Retinal pigment epithelial cell (primary cell): ENCODE measurements around the gene PTBP3.

ENCODE experiments used
- DNase-seq: peaks from one replicate; pipeline ENCODE4 v3.0.0-alpha.2; 2010; ENCODE audit warnings: low read depth
- H3K4me3 ChIP-seq: 2 replicates; pipeline ENCODE4 v1.5.1; 2011; ENCODE audit warnings: mild to moderate bottlenecking, low read length, control low read depth, moderate library complexity
- TF ChIP-seq, protein P1 (sequence below): conservative IDR thresholded peaks from 2 replicates; pipeline ENCODE4 v1.5.1; 2011; ENCODE audit warnings: low read depth, low read length, control low read depth, inconsistent platforms

The PTBP3 gene

GRCh38 chr9:112224401-112225289, 108.8 kb downstream of the PTBP3 start:
- no peak overlapping the region for H3K4me3 ChIP-seq
- TF ChIP-seq, protein P1, sequence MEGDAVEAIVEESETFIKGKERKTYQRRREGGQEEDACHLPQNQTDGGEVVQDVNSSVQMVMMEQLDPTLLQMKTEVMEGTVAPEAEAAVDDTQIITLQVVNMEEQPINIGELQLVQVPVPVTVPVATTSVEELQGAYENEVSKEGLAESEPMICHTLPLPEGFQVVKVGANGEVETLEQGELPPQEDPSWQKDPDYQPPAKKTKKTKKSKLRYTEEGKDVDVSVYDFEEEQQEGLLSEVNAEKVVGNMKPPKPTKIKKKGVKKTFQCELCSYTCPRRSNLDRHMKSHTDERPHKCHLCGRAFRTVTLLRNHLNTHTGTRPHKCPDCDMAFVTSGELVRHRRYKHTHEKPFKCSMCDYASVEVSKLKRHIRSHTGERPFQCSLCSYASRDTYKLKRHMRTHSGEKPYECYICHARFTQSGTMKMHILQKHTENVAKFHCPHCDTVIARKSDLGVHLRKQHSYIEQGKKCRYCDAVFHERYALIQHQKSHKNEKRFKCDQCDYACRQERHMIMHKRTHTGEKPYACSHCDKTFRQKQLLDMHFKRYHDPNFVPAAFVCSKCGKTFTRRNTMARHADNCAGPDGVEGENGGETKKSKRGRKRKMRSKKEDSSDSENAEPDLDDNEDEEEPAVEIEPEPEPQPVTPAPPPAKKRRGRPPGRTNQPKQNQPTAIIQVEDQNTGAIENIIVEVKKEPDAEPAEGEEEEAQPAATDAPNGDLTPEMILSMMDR: no peak
- no peak for DNase-seq

DNA sequence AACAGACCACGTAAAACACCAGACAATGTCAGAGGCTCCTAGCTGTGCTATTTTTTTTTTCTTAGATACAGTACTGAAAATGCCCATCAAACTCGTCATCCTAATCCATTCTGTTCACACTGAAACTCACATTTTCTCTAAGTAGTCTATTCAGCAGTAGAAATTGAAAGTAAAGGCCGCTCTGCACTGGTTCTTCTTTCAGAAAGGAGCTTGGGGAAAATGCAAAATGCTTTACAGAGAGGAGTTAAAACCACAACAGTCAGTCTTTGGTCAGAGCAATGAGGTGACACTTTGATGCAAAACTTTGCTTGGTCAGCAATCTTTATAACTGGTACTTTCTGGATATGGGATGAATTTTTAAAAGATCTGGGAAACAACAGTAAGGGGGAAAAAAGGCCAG, 114.5 kb downstream of the PTBP3 start:
- no peak overlapping the region for H3K4me3 ChIP-seq
- DNase-seq: no peak

GRCh38 chr9:112212926-112213325, 120.5 kb downstream of the PTBP3 start:
- H3K4me3 ChIP-seq: no peak overlapping the region
- TF ChIP-seq, protein P1: no peak
- no peak for DNase-seq

More for the DNA sequence above, 114.5 kb downstream of the PTBP3 start:
- TF ChIP-seq, protein P1: no peak

DNA sequence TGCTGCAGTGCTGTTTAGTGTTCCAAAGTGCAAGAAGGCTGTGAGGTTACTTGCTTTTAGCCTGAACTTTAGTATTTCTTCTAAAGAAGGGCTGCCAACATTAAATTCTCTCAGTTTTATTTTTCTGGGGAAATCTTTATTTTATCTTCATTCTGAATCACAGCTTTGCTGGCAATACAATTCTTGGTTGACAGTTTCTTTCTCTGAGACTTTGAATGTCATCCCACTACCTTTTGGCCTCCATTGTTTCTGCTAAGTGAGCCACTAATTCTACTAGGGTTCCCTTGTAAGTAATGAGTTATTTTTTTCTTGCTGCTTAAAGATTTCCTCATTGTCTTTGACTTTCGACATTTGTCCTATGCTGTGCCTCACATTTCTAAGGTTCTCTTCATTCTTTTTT, 126.0 kb downstream of the PTBP3 start:
- no peak overlapping the region for H3K4me3 ChIP-seq
- TF ChIP-seq, protein P1: no peak
- DNase-seq: no peak

DNA sequence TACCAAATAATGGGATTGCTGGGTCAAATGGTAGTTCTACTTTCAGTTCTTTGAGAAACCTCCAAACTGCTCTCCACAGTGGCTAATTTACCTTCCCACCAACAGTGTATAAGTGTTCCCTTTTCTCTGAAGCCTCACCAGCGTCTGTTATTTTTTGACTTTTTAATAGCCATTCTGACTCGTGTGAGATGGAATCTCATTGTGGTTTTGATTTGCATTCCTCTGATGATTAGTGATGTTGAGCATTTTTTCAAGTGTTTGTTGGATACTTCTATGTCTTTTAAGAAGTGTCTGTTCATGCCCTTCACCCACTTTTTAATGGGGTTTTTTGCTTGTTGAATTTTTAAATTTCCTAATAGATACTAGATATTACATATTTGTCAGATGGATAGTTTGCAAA, 129.9 kb downstream of the PTBP3 start:
- DNase-seq: peak; percentile 34

DNA sequence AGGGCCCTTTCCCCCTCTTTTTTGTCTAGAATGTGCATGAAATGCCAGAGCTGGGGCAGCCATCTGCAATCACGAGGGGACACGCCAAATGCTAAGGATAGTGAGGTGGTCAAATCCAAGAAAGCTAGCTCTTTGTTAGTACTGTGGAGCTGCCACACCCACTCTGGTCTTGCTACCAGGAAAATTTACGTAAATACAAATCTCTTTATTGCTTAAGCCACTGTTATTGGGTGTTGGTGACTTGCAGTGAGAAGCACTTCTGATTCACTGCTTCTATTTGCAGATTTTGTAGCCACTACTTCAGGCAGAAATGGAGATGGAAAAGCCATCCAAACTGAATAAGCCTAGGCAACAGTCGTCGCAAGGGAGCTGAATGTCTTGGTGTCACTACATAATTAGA, 132.7 kb downstream of the PTBP3 start:
- TF ChIP-seq, protein P1: no peak
- DNase-seq: no peak
- H3K4me3 ChIP-seq: no peak overlapping the region

More for the DNA sequence above, 129.9 kb downstream of the PTBP3 start:
- H3K4me3 ChIP-seq: no peak overlapping the region
- TF ChIP-seq, protein P1: no peak

GRCh38 chr9:112198646-112199045, 134.8 kb downstream of the PTBP3 start:
- H3K4me3 ChIP-seq: no peak overlapping the region
- DNase-seq: no peak
- TF ChIP-seq, protein P1: no peak
